Effector memory CD8-positive, alpha-beta T cell (primary cell): ENCODE results near the gene LENG8.
A peak's percentile ranks its signal among the peaks of the same experiment; 100 is the strongest.

Experiments used
- ATAC-seq: fragments of 150-1000 bp; cut with Tn5 transposase; replicated peaks from 2 replicates; pipeline ENCODE4 v1.10.0; 2021; ENCODE audit warnings: mild to moderate bottlenecking, moderate library complexity
- DNase-seq, 3 experiments: peaks; one replicate each; pipeline ENCODE4 v3.0.0; 2021
- H3K27ac Mint-ChIP-seq, 2 donors: one replicate each; pipeline ENCODE4 v1.8.0; 2022; ENCODE audit warnings: mild to moderate bottlenecking in 2 of 2, mixed read lengths in 2 of 2, moderate library complexity in 2 of 2
- H3K27me3 Mint-ChIP-seq, 2 donors: one replicate each; pipeline ENCODE4 v1.8.0; 2022; ENCODE audit warnings: mixed read lengths in 2 of 2
- H3K36me3 Mint-ChIP-seq: one replicate; pipeline ENCODE4 v1.8.0; 2022; ENCODE audit warnings: mild to moderate bottlenecking, moderate library complexity, mixed read lengths; ENCODE audit not compliant: insufficient read depth
- H3K4me1 Mint-ChIP-seq, 2 donors: one replicate each; pipeline ENCODE4 v1.8.0; 2022; ENCODE audit warnings: low read depth in 2 of 2, mixed read lengths in 2 of 2
- H3K4me3 Mint-ChIP-seq, 2 donors: one replicate each; pipeline ENCODE4 v1.8.0; 2022; ENCODE audit warnings: mild to moderate bottlenecking in 2 of 2, mixed read lengths in 2 of 2, moderate library complexity in 2 of 2
- H3K9me3 Mint-ChIP-seq, 2 donors: one replicate each; pipeline ENCODE4 v1.8.0; 2022; ENCODE audit warnings: mixed read lengths in 2 of 2

The LENG8 gene

GRCh38 chr19:54455786-54456422 lies 6.9 kb downstream of the LENG8 start:
- H3K4me3 Mint-ChIP-seq = no peak overlapping the region
- peaks cover 95% of the 10 kb centered on the region for H3K36me3 Mint-ChIP-seq
- no peak for ATAC-seq

GRCh38 chr19:54456423-54457373 lies 7.7 kb downstream of the LENG8 start:
- Mint-ChIP-seq H3K4me1 (peaks cover 33 to 34% of the 10 kb centered on the region in 2 donors), H3K27ac (peak overlapping the region; percentile 65 to 83), H3K4me3 (no peak overlapping the region), H3K9me3 (no peaks in the 10 kb centered on the region), H3K36me3 (peaks cover 99% of the 10 kb centered on the region), H3K27me3 (no peaks in the 10 kb centered on the region)
- DNase-seq = no peak
- no peak for ATAC-seq

More at GRCh38 chr19:54455786-54456422, 6.9 kb downstream of the LENG8 start:
- H3K4me1 Mint-ChIP-seq = peaks cover 34 to 36% of the 10 kb centered on the region in 2 donors
- no peaks in the 10 kb centered on the region for H3K9me3 Mint-ChIP-seq
- no peaks in the 10 kb centered on the region for H3K27me3 Mint-ChIP-seq
- H3K27ac Mint-ChIP-seq = peak overlapping the region; percentile 65 to 83
- DNase-seq = no peak

GRCh38 chr19:54457773-54458647 lies 9.0 kb downstream of the LENG8 start:
- no peaks in the 10 kb centered on the region for H3K9me3 Mint-ChIP-seq
- H3K27ac Mint-ChIP-seq = peak overlapping the region; percentile 16 to 89
- H3K27me3 Mint-ChIP-seq = no peaks in the 10 kb centered on the region
- ATAC-seq = no peak
- no peak for DNase-seq
- peak overlapping the region in 1 of 2 donors; percentile 22 for H3K4me3 Mint-ChIP-seq
- H3K4me1 Mint-ChIP-seq = peaks cover 29 to 34% of the 10 kb centered on the region in 2 donors
- peaks cover 99% of the 10 kb centered on the region for H3K36me3 Mint-ChIP-seq

- Mint-ChIP-seq H3K4me3 (peak overlapping the region; percentile 22 to 42), H3K9me3 (no peaks in the 10 kb centered on the region), H3K36me3 (peaks cover 96% of the 10 kb centered on the region), H3K27ac (peak overlapping the region; percentile 16 to 89), H3K27me3 (no peaks in the 10 kb centered on the region), H3K4me1 (peaks cover 28 to 33% of the 10 kb centered on the region in 2 donors)
- DNase-seq = no peak
- no peak for ATAC-seq
Observed at GRCh38 chr19:54458648-54459281, 9.8 kb downstream of the LENG8 start.

GRCh38 chr19:54459282-54460229 lies 10.6 kb downstream of the LENG8 start:
- Mint-ChIP-seq H3K36me3 (peaks cover 95% of the 10 kb centered on the region), H3K9me3 (no peaks in the 10 kb centered on the region), H3K27ac (peak overlapping the region; percentile 16 to 89), H3K4me3 (peak overlapping the region in 1 of 2 donors; percentile 49), H3K27me3 (no peaks in the 10 kb centered on the region), H3K4me1 (peaks cover 35 to 41% of the 10 kb centered on the region in 2 donors)
- no peak for ATAC-seq
- no peak for DNase-seq

GRCh38 chr19:54460230-54461005 lies 11.4 kb downstream of the LENG8 start:
- Mint-ChIP-seq H3K27me3 (no peaks in the 10 kb centered on the region), H3K9me3 (no peaks in the 10 kb centered on the region), H3K27ac (peak overlapping the region in 1 of 2 donors; percentile 39), H3K36me3 (peaks cover 87% of the 10 kb centered on the region), H3K4me3 (peak overlapping the region in 1 of 2 donors; percentile 12), H3K4me1 (peaks cover 36 to 43% of the 10 kb centered on the region in 2 donors)
- no peak for DNase-seq
- ATAC-seq = no peak

- H3K36me3 Mint-ChIP-seq = peaks cover 79% of the 10 kb centered on the region
- peak overlapping the region; percentile 10 to 45 for H3K4me3 Mint-ChIP-seq
- peak overlapping the region; percentile 83 to 97 for H3K27ac Mint-ChIP-seq
- peaks cover 40 to 43% of the 10 kb centered on the region in 2 donors for H3K4me1 Mint-ChIP-seq
- no peaks in the 10 kb centered on the region for H3K27me3 Mint-ChIP-seq
- DNase-seq (no peak), ATAC-seq (no peak)
- H3K9me3 Mint-ChIP-seq = no peaks in the 10 kb centered on the region
Observed at GRCh38 chr19:54461210-54461609, 12.2 kb downstream of the LENG8 start.

- H3K4me1 Mint-ChIP-seq = peaks cover 40 to 43% of the 10 kb centered on the region in 2 donors
- H3K27me3 Mint-ChIP-seq = no peaks in the 10 kb centered on the region
- peaks cover 75% of the 10 kb centered on the region for H3K36me3 Mint-ChIP-seq
- H3K9me3 Mint-ChIP-seq = no peaks in the 10 kb centered on the region
- DNase-seq (no peak), ATAC-seq (no peak)
- H3K4me3 Mint-ChIP-seq = peak overlapping the region; percentile 45 to 65
- peak overlapping the region; percentile 83 to 97 for H3K27ac Mint-ChIP-seq
Observed at GRCh38 chr19:54461613-54462012, 12.6 kb downstream of the LENG8 start.

- peaks cover 69% of the 10 kb centered on the region for H3K36me3 Mint-ChIP-seq
- H3K9me3 Mint-ChIP-seq = no peaks in the 10 kb centered on the region
- no peaks in the 10 kb centered on the region for H3K27me3 Mint-ChIP-seq
- peaks cover 40 to 43% of the 10 kb centered on the region in 2 donors for H3K4me1 Mint-ChIP-seq
- H3K4me3 Mint-ChIP-seq = peak overlapping the region; percentile 45 to 65
- H3K27ac Mint-ChIP-seq = peak overlapping the region; percentile 83 to 97
- DNase-seq (no peak), ATAC-seq (no peak)
Observed at GRCh38 chr19:54462047-54462654, 13.2 kb downstream of the LENG8 start.

GRCh38 chr19:54462655-54463530 lies 13.9 kb downstream of the LENG8 start:
- H3K4me1 Mint-ChIP-seq = peaks cover 40 to 41% of the 10 kb centered on the region in 2 donors
- DNase-seq (peak; percentile 68 to 69 (median 69)), ATAC-seq (peak; percentile 43)
- peaks cover 62% of the 10 kb centered on the region for H3K36me3 Mint-ChIP-seq
- peak overlapping the region; percentile 80 to 88 for H3K4me3 Mint-ChIP-seq
- no peaks in the 10 kb centered on the region for H3K9me3 Mint-ChIP-seq
- H3K27me3 Mint-ChIP-seq = no peaks in the 10 kb centered on the region
- peak overlapping the region; percentile 78 to 97 for H3K27ac Mint-ChIP-seq
